IPS DF 6.9 (cell line): ENCODE results near the gene TOR1B.
A peak's percentile ranks its signal among the peaks of the same experiment; 100 is the strongest.

ENCODE experiments used
- DNase-seq: peaks from one replicate; pipeline ENCODE4 v3.0.0-alpha.2; 2013; ENCODE audit warnings: low read depth, low spot score
- H3K27ac ChIP-seq: one replicate; pipeline ENCODE4 v1.5.1; 2013; ENCODE audit warnings: low read length, control low read depth
- H3K27me3 ChIP-seq: 2 replicates; pipeline ENCODE4 v1.6.1; 2013; ENCODE audit warnings: mild to moderate bottlenecking, low read length; ENCODE audit not compliant: control insufficient read depth, insufficient read depth
- H3K36me3 ChIP-seq: 2 replicates; pipeline ENCODE4 v1.6.1; 2013; ENCODE audit warnings: low read length; ENCODE audit not compliant: control insufficient read depth, insufficient read depth
- H3K4me1 ChIP-seq: 2 replicates; pipeline ENCODE4 v1.6.1; 2013; ENCODE audit warnings: low read length; ENCODE audit not compliant: control insufficient read depth, insufficient read depth
- H3K4me3 ChIP-seq: 2 replicates; pipeline ENCODE4 v1.5.1; 2013; ENCODE audit warnings: mild to moderate bottlenecking, low read length
- H3K9me3 ChIP-seq: 2 replicates; pipeline ENCODE4 v1.6.1; 2013; ENCODE audit warnings: low read length, inconsistent platforms; ENCODE audit not compliant: control insufficient read depth, insufficient read depth
- WGBS: extraction: QIAGEN DNeasy Blood & Tissue Kit; methylation state at CpG from one replicate; pipeline ENCODE4 v1.1.7; 2013; ENCODE audit warnings: mixed read lengths, missing lambda C conversion rate; ENCODE audit not compliant: insufficient read length, insufficient coverage; 5-methylcytosine and 5-hydroxymethylcytosine counted together

TOR1B gene

GRCh38 chr9:129812385-129812784 lies 9.4 kb downstream of the TOR1B start:
- no CpG with 5 or more reads among the region's 9 CpGs for WGBS

GRCh38 chr9:129813661-129814060 lies 10.7 kb downstream of the TOR1B start:
- no peak overlapping the region for H3K4me3 ChIP-seq
- H3K36me3 ChIP-seq: peaks cover 19% of the 10 kb centered on the region; the same call in 1 of the 2 replicates
- H3K27me3 ChIP-seq: no peaks in the 10 kb centered on the region
- no peaks in the 10 kb centered on the region for H3K4me1 ChIP-seq
- H3K27ac ChIP-seq: no peak overlapping the region
- DNase-seq: no peak
- no peaks in the 10 kb centered on the region for H3K9me3 ChIP-seq
- no CpG with 5 or more reads among the region's 9 CpGs for WGBS

More at GRCh38 chr9:129812385-129812784, 9.4 kb downstream of the TOR1B start:
- no peak for DNase-seq
- no peaks in the 10 kb centered on the region for H3K27me3 ChIP-seq
- H3K36me3 ChIP-seq: peaks cover 14% of the 10 kb centered on the region; the same call in 1 of the 2 replicates
- H3K4me1 ChIP-seq: no peaks in the 10 kb centered on the region
- no peak overlapping the region for H3K4me3 ChIP-seq
- no peak overlapping the region for H3K27ac ChIP-seq
- H3K9me3 ChIP-seq: no peaks in the 10 kb centered on the region

- H3K9me3 ChIP-seq: no peaks in the 10 kb centered on the region
- H3K27me3 ChIP-seq: no peaks in the 10 kb centered on the region
- no peak for DNase-seq
- H3K36me3 ChIP-seq: peaks cover 23% of the 10 kb centered on the region; the same call in 1 of the 2 replicates
- WGBS: no CpG with 5 or more reads among the region's 17 CpGs
- H3K27ac ChIP-seq: no peak overlapping the region
- no peaks in the 10 kb centered on the region for H3K4me1 ChIP-seq
- H3K4me3 ChIP-seq: no peak overlapping the region
Observed at GRCh38 chr9:129814432-129815223, 11.6 kb downstream of the TOR1B start.

- Histone ChIP-seq H3K9me3 (no peaks in the 10 kb centered on the region), H3K36me3 (peaks cover 23% of the 10 kb centered on the region; the same call in 1 of the 2 replicates), H3K4me3 (no peak overlapping the region), H3K27me3 (no peaks in the 10 kb centered on the region), H3K4me1 (no peaks in the 10 kb centered on the region), H3K27ac (no peak overlapping the region)
- no peak for DNase-seq
- no CpG with 5 or more reads among the region's 11 CpGs for WGBS
Observed at GRCh38 chr9:129815278-129815677, 12.3 kb downstream of the TOR1B start.

GRCh38 chr9:129816501-129817435 lies 13.8 kb downstream of the TOR1B start:
- peaks cover 28% of the 10 kb centered on the region for H3K36me3 ChIP-seq
- no CpG with 5 or more reads among the region's 14 CpGs for WGBS
- no peaks in the 10 kb centered on the region for H3K27me3 ChIP-seq
- DNase-seq: no peak
- no peak overlapping the region for H3K27ac ChIP-seq
- no peaks in the 10 kb centered on the region for H3K4me1 ChIP-seq
- H3K4me3 ChIP-seq: no peak overlapping the region
- H3K9me3 ChIP-seq: no peaks in the 10 kb centered on the region

GRCh38 chr9:129822898-129823541 lies 20.0 kb downstream of the TOR1B start:
- WGBS: no CpG with 5 or more reads among the region's 26 CpGs
- DNase-seq: no peak
- Histone ChIP-seq H3K27me3 (no peaks in the 10 kb centered on the region), H3K4me3 (peak overlapping the region; percentile 73; the same call in 1 of the 2 replicates), H3K36me3 (peaks cover 14% of the 10 kb centered on the region), H3K27ac (no peak overlapping the region), H3K9me3 (no peaks in the 10 kb centered on the region), H3K4me1 (no peaks in the 10 kb centered on the region)

- no peak overlapping the region for H3K27ac ChIP-seq
- no peak for DNase-seq
- no peaks in the 10 kb centered on the region for H3K27me3 ChIP-seq
- no CpG with 5 or more reads among the region's 15 CpGs for WGBS
- no peaks in the 10 kb centered on the region for H3K4me1 ChIP-seq
- H3K4me3 ChIP-seq: peak overlapping the region; percentile 73
- no peaks in the 10 kb centered on the region for H3K9me3 ChIP-seq
- peaks cover 12% of the 10 kb centered on the region for H3K36me3 ChIP-seq
Observed at GRCh38 chr9:129823542-129823934, 20.6 kb downstream of the TOR1B start.

- peak; percentile 89 for DNase-seq
- H3K4me3 ChIP-seq: peak within 1 kb of the TSS; percentile 73
- H3K9me3 ChIP-seq: no peaks in the 10 kb centered on the region
- peaks cover 12% of the 10 kb centered on the region for H3K36me3 ChIP-seq
- no peaks in the 10 kb centered on the region for H3K4me1 ChIP-seq
- no peaks in the 10 kb centered on the region for H3K27me3 ChIP-seq
- no CpG with 5 or more reads among the region's 47 CpGs for WGBS
- no peak within 1 kb of the TSS for H3K27ac ChIP-seq
Observed at GRCh38 chr9:129823935-129824601, 21.1 kb downstream of the TOR1B start, which contains the start of gene TOR1A. TSS of gene TOR1A (minus strand) at chr9:129824136. CDS start at chr9:129824085, 51 bp downstream.

- Histone ChIP-seq H3K4me3 (no peak overlapping the region), H3K36me3 (peaks cover 17% of the 10 kb centered on the region), H3K4me1 (no peaks in the 10 kb centered on the region), H3K27me3 (no peaks in the 10 kb centered on the region), H3K27ac (no peak overlapping the region), H3K9me3 (no peaks in the 10 kb centered on the region)
- DNase-seq: no peak
- no CpG with 5 or more reads among the region's 6 CpGs for WGBS
Observed at GRCh38 chr9:129826344-129826743, 23.4 kb downstream of the TOR1B start.
